Right atrium auricular region (tissue), 2 donors: ENCODE results near the gene PRR20D. TPM values are rescaled to one million over a fixed set of nuclear protein-coding genes. Genes with fewer than 3 reads are reported as not detected.
"Not testable (repeated sequence)": the region's sequence is repeated elsewhere in the genome, so short reads cannot be mapped to it uniquely, and the experiment has no call there.

ENCODE experiments used
- DNase-seq: peaks from one replicate; pipeline ENCODE4 v3.0.0-alpha.2; 2019; ENCODE audit warnings: low spot score
- H3K27ac ChIP-seq, 2 donors: fragments of 200-600 bp; sonication (generic); 1 replicate in 1 of 2; 2 replicates in 1 of 2; pipeline ENCODE4 v1.5.1; 2016 to 2019
- H3K27me3 ChIP-seq, 2 donors: fragments of 200-600 bp; sonication (generic); one replicate each; pipeline versions ENCODE4 v1.5.1 to v1.6.0; 2017 to 2019
- H3K36me3 ChIP-seq: fragments of 200-600 bp; sonication (generic); one replicate; pipeline ENCODE4 v1.5.1; 2016
- H3K4me1 ChIP-seq, 2 donors: fragments of 200-600 bp; sonication (generic); one replicate each; pipeline versions ENCODE4 v1.5.1 to v1.6.0; 2017 to 2019
- H3K4me3 ChIP-seq, 2 donors: fragments of 200-600 bp; sonication (generic); 1 replicate in 1 of 2; 2 replicates in 1 of 2; pipeline ENCODE4 v1.5.1; 2017 to 2019; ENCODE audit warnings: mild to moderate bottlenecking in 1 of 2, moderate library complexity in 1 of 2
- H3K9me3 ChIP-seq, 2 donors: fragments of 200-600 bp; sonication (generic); one replicate each; pipeline ENCODE4 v1.5.1; 2019
- CTCF ChIP-seq, 2 donors: fragments of 200-600 bp; sonication (generic); IDR thresholded peaks; one replicate each; pipeline ENCODE4 v1.5.1; 2019; ENCODE audit warnings: antibody characterized with exemption in 2 of 2
- total RNA-seq, 2 donors: library from RNA; depleted of rRNA; stranded (reverse); fragments of >200 nt; gene quantifications; one replicate each; pipeline ENCODE4 v1.1.0, GENCODE V29; 2016

The PRR20D gene
- total RNA-seq, 2 donors from 2014 or later, result not detected

GRCh38 chr13:57138988-57139387 lies 21.4 kb upstream of the PRR20D start:
- no peaks in the 10 kb centered on the region for H3K36me3 ChIP-seq
- DNase-seq, result no peak
- no peaks in the 10 kb centered on the region for H3K4me1 ChIP-seq
- H3K9me3 ChIP-seq, result no peaks in the 10 kb centered on the region
- no peak for TF ChIP-seq CTCF (IDR thresholded peaks at IDR 0.05)
- no peak overlapping the region for H3K4me3 ChIP-seq
- H3K27me3 ChIP-seq, result no peaks in the 10 kb centered on the region
- H3K27ac ChIP-seq, result no peak overlapping the region

- H3K36me3 ChIP-seq, DNase-seq: not testable (repeated sequence)
These were observed 20.7 kb upstream of the PRR20D start for GRCh38 chr13:57139781-57140180.

GRCh38 chr13:57140235-57140968 lies 20.0 kb upstream of the PRR20D start, which contains the start of gene PRR20A:
Gene PRR20A, plus strand, starts transcription at chr13:57140918. Its CDS starts 387 bp downstream, at chr13:57141305.
- H3K9me3 ChIP-seq, H3K4me1 ChIP-seq, H3K27me3 ChIP-seq, H3K4me3 ChIP-seq, H3K27ac ChIP-seq, DNase-seq, H3K36me3 ChIP-seq: not testable (repeated sequence)

More at GRCh38 chr13:57139781-57140180, 20.7 kb upstream of the PRR20D start:
- H3K9me3 ChIP-seq, H3K4me1 ChIP-seq, H3K27ac ChIP-seq, H3K27me3 ChIP-seq, H3K4me3 ChIP-seq: not testable (repeated sequence)

- H3K9me3 ChIP-seq, H3K27me3 ChIP-seq, H3K4me1 ChIP-seq, H3K27ac ChIP-seq, H3K4me3 ChIP-seq, H3K36me3 ChIP-seq, DNase-seq: not testable (repeated sequence)
These were observed 13.2 kb upstream of the PRR20D start, which contains the start of gene PRR20B for GRCh38 chr13:57147188-57147587. Gene PRR20B, plus strand, starts transcription at chr13:57147488. Its CDS starts 387 bp downstream, at chr13:57147875.

GRCh38 chr13:57148106-57148505 lies 12.3 kb upstream of the PRR20D start:
- H3K4me3 ChIP-seq, DNase-seq, H3K27me3 ChIP-seq, H3K9me3 ChIP-seq, H3K27ac ChIP-seq, H3K4me1 ChIP-seq, H3K36me3 ChIP-seq: not testable (repeated sequence)

GRCh38 chr13:57153761-57154160 lies 6.7 kb upstream of the PRR20D start, which contains the start of gene PRR20C:
Gene PRR20C, plus strand, starts transcription at chr13:57154061. Its CDS starts 387 bp downstream, at chr13:57154448.
- H3K4me3 ChIP-seq, H3K36me3 ChIP-seq, DNase-seq, H3K4me1 ChIP-seq, H3K27ac ChIP-seq, H3K27me3 ChIP-seq, H3K9me3 ChIP-seq: not testable (repeated sequence)

GRCh38 chr13:57166897-57167296 lies 6.5 kb downstream of the PRR20D start, which contains the start of gene PRR20E:
Gene PRR20E, plus strand, starts transcription at chr13:57167197. Its CDS starts 387 bp downstream, at chr13:57167584.
- H3K27ac ChIP-seq, H3K27me3 ChIP-seq, H3K36me3 ChIP-seq, H3K4me3 ChIP-seq, H3K4me1 ChIP-seq, H3K9me3 ChIP-seq, DNase-seq: not testable (repeated sequence)

GRCh38 chr13:57191667-57192066 lies 31.2 kb downstream of the PRR20D start:
- H3K36me3 ChIP-seq, result no peaks in the 10 kb centered on the region
- TF ChIP-seq CTCF (IDR thresholded peaks at IDR 0.05), result no peak
- no peaks in the 10 kb centered on the region for H3K27me3 ChIP-seq
- H3K4me1 ChIP-seq, result no peaks in the 10 kb centered on the region
- no peak overlapping the region for H3K4me3 ChIP-seq
- H3K27ac ChIP-seq, result no peak overlapping the region
- H3K9me3 ChIP-seq, result no peaks in the 10 kb centered on the region
- DNase-seq, result no peak

GRCh38 chr13:57212989-57213388 lies 52.6 kb downstream of the PRR20D start:
- no peaks in the 10 kb centered on the region for H3K9me3 ChIP-seq
- no peak for TF ChIP-seq CTCF (IDR thresholded peaks at IDR 0.05)

More at GRCh38 chr13:57212989-57213388, 52.6 kb downstream of the PRR20D start:
- H3K36me3 ChIP-seq, result no peaks in the 10 kb centered on the region
- H3K4me1 ChIP-seq, result no peaks in the 10 kb centered on the region
- H3K4me3 ChIP-seq, result no peak overlapping the region
- DNase-seq, result no peak
- no peaks in the 10 kb centered on the region for H3K27me3 ChIP-seq
- H3K27ac ChIP-seq, result no peak overlapping the region
